OCI-LY1 (cell line): ENCODE measurements around the gene B4GALT2.

Experiments
- H2AFZ ChIP-seq: fragments of 200-600 bp; sonication (generic), shearing (Covaris generic); 2 replicates; pipeline ENCODE4 v1.6.0; 2014; ENCODE audit warnings: antibody characterized with exemption, mild to moderate bottlenecking, low read length
- H3F3A ChIP-seq: fragments of 200-600 bp; sonication (generic), shearing (Covaris generic); 2 replicates; pipeline ENCODE4 v1.6.0; 2014; ENCODE audit warnings: mild to moderate bottlenecking, antibody characterized with exemption, low read length, moderate library complexity; ENCODE audit not compliant: insufficient read depth
- H3K27ac ChIP-seq: fragments of 200-600 bp; sonication (generic); 2 replicates; pipeline ENCODE4 v1.5.1; 2014; ENCODE audit warnings: low read length, mixed run types, mild to moderate bottlenecking, low read depth; ENCODE audit not compliant: poor library complexity, severe bottlenecking
- H3K27me3 ChIP-seq: fragments of 200-600 bp; sonication (generic); 2 replicates; pipeline ENCODE4 v1.6.0; 2014; ENCODE audit warnings: antibody characterized with exemption, mild to moderate bottlenecking, low read length, moderate library complexity; ENCODE audit not compliant: insufficient read depth
- H3K36me3 ChIP-seq: fragments of 200-600 bp; sonication (generic); 2 replicates; pipeline ENCODE4 v1.6.1; 2014; ENCODE audit warnings: mild to moderate bottlenecking, antibody characterized with exemption, low read length, moderate library complexity, mixed read lengths; ENCODE audit not compliant: insufficient read depth
- H3K4me1 ChIP-seq: fragments of 200-600 bp; sonication (generic); 2 replicates; pipeline ENCODE4 v1.5.1; 2014; ENCODE audit warnings: mild to moderate bottlenecking, low read length, moderate library complexity; ENCODE audit not compliant: insufficient read depth, severe bottlenecking
- H3K4me2 ChIP-seq: fragments of 200-600 bp; sonication (generic), shearing (Covaris generic); 2 replicates; pipeline ENCODE4 v1.6.1; 2014; ENCODE audit warnings: low read length
- H3K4me3 ChIP-seq: fragments of 200-600 bp; sonication (generic); 2 replicates; pipeline ENCODE4 v1.5.1; 2014; ENCODE audit warnings: low read length, low read depth, mild to moderate bottlenecking, mixed read lengths; ENCODE audit not compliant: poor library complexity, severe bottlenecking
- H3K79me2 ChIP-seq: fragments of 200-600 bp; shearing (Covaris generic); 2 replicates; pipeline ENCODE4 v1.6.1; 2016; ENCODE audit warnings: mixed run types, low read length, mixed read lengths; ENCODE audit not compliant: insufficient read depth
- H3K9ac ChIP-seq: fragments of 200-600 bp; sonication (generic), shearing (Covaris generic); 2 replicates; pipeline ENCODE4 v1.6.1; 2014; ENCODE audit warnings: mild to moderate bottlenecking, low read length, mixed read lengths
- H3K9me2 ChIP-seq: fragments of 200-600 bp; sonication (generic), shearing (Covaris generic); 2 replicates; pipeline ENCODE4 v1.6.1; 2014; ENCODE audit warnings: low read depth, mild to moderate bottlenecking, low read length, mixed read lengths
- H3K9me3 ChIP-seq: fragments of 200-600 bp; shearing (Covaris generic); 2 replicates; pipeline ENCODE4 v1.6.1; 2014; ENCODE audit warnings: low read length, mixed read lengths
- H4K20me1 ChIP-seq: fragments of 200-600 bp; sonication (generic), shearing (Covaris generic); 2 replicates; pipeline ENCODE4 v1.6.0; 2016; ENCODE audit warnings: mild to moderate bottlenecking, low read length; ENCODE audit not compliant: insufficient read depth
- CTCF ChIP-seq: fragments of 200-600 bp; sonication (generic), shearing (Covaris generic); IDR thresholded peaks from 2 replicates; pipeline ENCODE4 v1.5.1; 2017; ENCODE audit warnings: mild to moderate bottlenecking, antibody characterized with exemption, low read length, moderate library complexity, mixed read lengths
- EZH2 ChIP-seq: fragments of 200-600 bp; sonication (generic), shearing (Covaris generic); IDR thresholded peaks from 2 replicates; pipeline ENCODE4 v1.8.0; 2017; ENCODE audit warnings: borderline replicate concordance, mixed run types, mild to moderate bottlenecking, antibody characterized with exemption, low read length, moderate library complexity, mixed read lengths

Gene B4GALT2

GRCh38 chr1:43980255-43981134 lies 1.5 kb downstream of the B4GALT2 start:
- Histone ChIP-seq H4K20me1 (no peaks in the 10 kb centered on the region), H3K4me2 (peak overlapping the region; percentile 52; the same call in 1 of the 2 replicates), H3K9ac (no peak overlapping the region; the same call in 1 of the 2 replicates), H3K9me2 (no peaks in the 10 kb centered on the region), H2AFZ (no peak overlapping the region), H3K36me3 (peaks cover 31% of the 10 kb centered on the region), H3F3A (peaks cover 4% of the 10 kb centered on the region; the same call in 1 of the 2 replicates), H3K27me3 (0 out of 2 replicates have a peak, but pooled peaks cover 8% of the 10 kb centered on the region), H3K79me2 (no peaks in the 10 kb centered on the region), H3K9me3 (no peaks in the 10 kb centered on the region), H3K4me1 (peaks cover 32% of the 10 kb centered on the region), H3K27ac (no peak overlapping the region), H3K4me3 (peak overlapping the region; percentile 56)
- TF ChIP-seq CTCF (no peak), EZH2 (no peak)

DNA sequence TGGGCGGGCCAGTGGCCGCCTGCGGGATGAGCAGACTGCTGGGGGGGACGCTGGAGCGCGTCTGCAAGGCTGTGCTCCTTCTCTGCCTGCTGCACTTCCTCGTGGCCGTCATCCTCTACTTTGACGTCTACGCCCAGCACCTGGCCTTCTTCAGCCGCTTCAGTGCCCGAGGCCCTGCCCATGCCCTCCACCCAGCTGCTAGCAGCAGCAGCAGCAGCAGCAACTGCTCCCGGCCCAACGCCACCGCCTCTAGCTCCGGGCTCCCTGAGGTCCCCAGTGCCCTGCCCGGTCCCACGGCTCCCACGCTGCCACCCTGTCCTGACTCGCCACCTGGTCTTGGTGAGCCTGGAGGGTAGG lies 2.1 kb downstream of the B4GALT2 start:
- TF ChIP-seq CTCF (no peak), EZH2 (no peak)
- no peak overlapping the region for H2AFZ ChIP-seq
- no peak overlapping the region for H3K4me2 ChIP-seq
- peaks cover 4% of the 10 kb centered on the region; the same call in 1 of the 2 replicates for H3F3A ChIP-seq
- H3K4me3 ChIP-seq = no peak overlapping the region
- 0 out of 2 replicates have a peak, but pooled peaks cover 8% of the 10 kb centered on the region for H3K27me3 ChIP-seq
- H3K36me3 ChIP-seq = peaks cover 26% of the 10 kb centered on the region
- no peaks in the 10 kb centered on the region for H4K20me1 ChIP-seq
- no peaks in the 10 kb centered on the region for H3K79me2 ChIP-seq
- H3K9ac ChIP-seq = no peak overlapping the region
- H3K9me2 ChIP-seq = no peaks in the 10 kb centered on the region
- H3K9me3 ChIP-seq = no peaks in the 10 kb centered on the region
- H3K4me1 ChIP-seq = peaks cover 26% of the 10 kb centered on the region
- H3K27ac ChIP-seq = no peak overlapping the region

- no peaks in the 10 kb centered on the region for H3K9me3 ChIP-seq
- 0 out of 2 replicates have a peak, but pooled peaks cover 8% of the 10 kb centered on the region for H3K27me3 ChIP-seq
- H3K4me3 ChIP-seq = no peak overlapping the region
- H3K9ac ChIP-seq = no peak overlapping the region
- peaks cover 4% of the 10 kb centered on the region; the same call in 1 of the 2 replicates for H3F3A ChIP-seq
- H3K4me1 ChIP-seq = peaks cover 21% of the 10 kb centered on the region
- no peak overlapping the region for H3K4me2 ChIP-seq
- TF ChIP-seq EZH2 (no peak), CTCF (no peak)
- H3K9me2 ChIP-seq = no peaks in the 10 kb centered on the region
- H3K27ac ChIP-seq = no peak overlapping the region
- H3K79me2 ChIP-seq = no peaks in the 10 kb centered on the region
- no peak overlapping the region for H2AFZ ChIP-seq
- H4K20me1 ChIP-seq = no peaks in the 10 kb centered on the region
- H3K36me3 ChIP-seq = peaks cover 21% of the 10 kb centered on the region
Observed at GRCh38 chr1:43981636-43982035, 2.6 kb downstream of the B4GALT2 start.
